Cortex of kidney (tissue), 1 donor: ENCODE measurements around the gene OR10AD1.
"Not testable (repeated sequence)": the region's sequence is repeated elsewhere in the genome, so short reads cannot be mapped to it uniquely, and the experiment has no call there.

Experiments used
- DNase-seq: peaks from one replicate; lab custom pipeline; 2025; lab: John Stamatoyannopoulos, UW

Gene OR10AD1

GRCh38 chr12:48160046-48160445, 43.0 kb downstream of the OR10AD1 start:
- no peak for DNase-seq

- no peak for DNase-seq
These were observed 45.2 kb downstream of the OR10AD1 start for GRCh38 chr12:48157889-48158370.

- peak; percentile 83 for DNase-seq
These were observed 45.8 kb downstream of the OR10AD1 start, which contains the start of gene ASB8 for GRCh38 chr12:48157018-48157888. TSS of gene ASB8 (minus strand) at chr12:48157515. CDS start at chr12:48153496, 4,019 bp downstream.

GRCh38 chr12:48156652-48157017, 46.5 kb downstream of the OR10AD1 start:
- DNase-seq = no peak

GRCh38 chr12:48155786-48156185, 47.3 kb downstream of the OR10AD1 start:
- not testable (repeated sequence) for DNase-seq
